Activated CD4-positive, alpha-beta T cell treated with anti-CD3 and anti-CD28 coated beads, Interleukin-2, amount 10 ng/mL, durations not matched to agents 24 days and 14 days (primary cell): ENCODE results near the gene ATP6V0E1. TPM values are rescaled to one million over a fixed set of nuclear protein-coding genes. Genes with fewer than 3 reads are reported as not detected.

Source experiments
- DNase-seq: peaks from one replicate; pipeline ENCODE4 v3.0.0; 2022
- H3K27ac Mint-ChIP-seq: one replicate; pipeline ENCODE4 v1.8.0; 2022; ENCODE audit warnings: mild to moderate bottlenecking, mixed read lengths
- H3K27me3 Mint-ChIP-seq: one replicate; pipeline ENCODE4 v1.8.0; 2022; ENCODE audit warnings: mixed read lengths
- H3K36me3 Mint-ChIP-seq: one replicate; pipeline ENCODE4 v1.8.0; 2022; ENCODE audit warnings: low read depth, mild to moderate bottlenecking, mixed read lengths
- H3K4me1 Mint-ChIP-seq: one replicate; pipeline ENCODE4 v1.8.0; 2021; ENCODE audit warnings: mixed read lengths
- H3K4me3 Mint-ChIP-seq: one replicate; pipeline ENCODE4 v1.8.0; 2022; ENCODE audit warnings: mild to moderate bottlenecking, moderate library complexity, mixed read lengths
- H3K9me3 Mint-ChIP-seq: one replicate; pipeline ENCODE4 v1.8.0; 2021; ENCODE audit warnings: mixed read lengths
- intact Hi-C: fragments of 100-400 bp; cut with micrococcal nuclease; formaldehyde crosslinking; loops from one replicate; pipeline ENCODE4 v1.15.1; 2023
- total RNA-seq: library from RNA; stranded (reverse); gene quantifications from 2 replicates; pipeline ENCODE4 v1.2.3, GENCODE V29; 2022

ATP6V0E1 gene
- 146 and 147 TPM in 2 replicates for total RNA-seq

DNA sequence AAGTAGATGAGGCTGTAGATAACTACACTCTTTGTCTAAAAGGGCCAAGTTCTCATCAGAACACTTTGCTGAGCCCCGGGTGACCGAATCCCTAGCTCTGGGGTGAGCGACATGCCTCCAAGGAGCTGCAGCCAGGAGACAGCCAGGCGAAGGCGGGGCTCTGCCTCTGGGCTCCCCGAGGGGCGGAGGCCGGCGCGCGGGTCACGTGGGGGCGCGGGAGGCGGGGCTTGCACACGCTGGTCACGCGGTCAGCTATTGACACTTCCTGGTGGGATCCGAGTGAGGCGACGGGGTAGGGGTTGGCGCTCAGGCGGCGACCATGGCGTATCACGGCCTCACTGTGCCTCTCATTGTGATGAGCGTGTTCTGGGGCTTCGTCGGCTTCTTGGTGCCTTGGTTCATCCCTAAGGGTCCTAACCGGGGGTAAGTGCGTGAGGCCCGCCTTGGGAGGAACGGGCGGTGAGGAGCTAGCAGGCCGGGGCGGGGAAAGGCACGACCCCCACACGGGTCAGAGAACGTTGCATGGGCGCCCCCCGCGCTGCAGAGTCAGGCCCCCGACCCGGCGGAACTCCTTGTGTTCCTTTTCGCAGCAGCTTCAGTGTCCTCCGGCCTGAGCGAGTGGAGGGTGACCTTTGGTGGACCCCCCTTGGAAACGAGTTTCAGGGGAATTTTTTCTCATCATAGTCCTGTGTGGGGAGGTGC, at the start of gene ATP6V0E1:
Gene ATP6V0E1 (plus strand): TSS at position 230 of the 702 bp plus-strand sequence. CDS start 90 bp downstream, at position 320.
- H3K27ac Mint-ChIP-seq = peak within 1 kb of the TSS; percentile 99
- DNase-seq = peak; percentile 99
- H3K4me3 Mint-ChIP-seq = peak within 1 kb of the TSS; percentile 98
- H3K36me3 Mint-ChIP-seq = peaks cover 24% of the 10 kb centered on the region
- no peaks in the 10 kb centered on the region for H3K27me3 Mint-ChIP-seq
- H3K4me1 Mint-ChIP-seq = peaks cover 22% of the 10 kb centered on the region
- intact Hi-C loops = loop anchor here (1.0 kb wide), 6 partner anchors 24 to 349 kb away; partner anchors contain the start of genes BNIP1, RPL26L1 and STC2
- no peaks in the 10 kb centered on the region for H3K9me3 Mint-ChIP-seq

GRCh38 chr5:172935096-172935495, 48.5 kb upstream of the ATP6V0E1 start:
- H3K36me3 Mint-ChIP-seq = peaks cover 2% of the 10 kb centered on the region
- H3K4me1 Mint-ChIP-seq = no peaks in the 10 kb centered on the region
- intact Hi-C loops = no loop called here
- no peaks in the 10 kb centered on the region for H3K9me3 Mint-ChIP-seq
- no peak overlapping the region for H3K4me3 Mint-ChIP-seq
- H3K27ac Mint-ChIP-seq = no peak overlapping the region
- no peaks in the 10 kb centered on the region for H3K27me3 Mint-ChIP-seq
- DNase-seq = no peak

DNA sequence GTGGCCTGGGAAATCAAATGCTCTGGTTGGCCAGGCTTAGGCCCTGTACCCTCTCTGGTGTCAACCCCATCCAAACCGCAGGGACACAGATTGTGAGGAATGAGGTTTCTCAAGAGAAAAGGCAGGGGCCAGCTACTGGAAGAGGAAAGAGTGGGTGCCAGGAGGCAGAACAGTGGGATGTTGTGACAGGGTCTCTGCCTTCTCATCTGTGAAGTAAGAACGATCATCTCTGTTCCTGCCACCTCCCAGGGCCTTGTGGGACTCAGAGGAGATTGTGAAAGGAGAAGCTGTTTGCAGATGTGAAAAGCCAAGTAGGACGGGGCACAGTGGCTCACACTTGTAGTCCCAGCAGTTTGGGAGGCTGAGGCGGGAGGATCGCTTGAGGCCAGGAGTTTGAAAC, 47.2 kb upstream of the ATP6V0E1 start:
- Mint-ChIP-seq H3K27ac (peak overlapping the region; percentile 20), H3K36me3 (peaks cover 2% of the 10 kb centered on the region)

DNA sequence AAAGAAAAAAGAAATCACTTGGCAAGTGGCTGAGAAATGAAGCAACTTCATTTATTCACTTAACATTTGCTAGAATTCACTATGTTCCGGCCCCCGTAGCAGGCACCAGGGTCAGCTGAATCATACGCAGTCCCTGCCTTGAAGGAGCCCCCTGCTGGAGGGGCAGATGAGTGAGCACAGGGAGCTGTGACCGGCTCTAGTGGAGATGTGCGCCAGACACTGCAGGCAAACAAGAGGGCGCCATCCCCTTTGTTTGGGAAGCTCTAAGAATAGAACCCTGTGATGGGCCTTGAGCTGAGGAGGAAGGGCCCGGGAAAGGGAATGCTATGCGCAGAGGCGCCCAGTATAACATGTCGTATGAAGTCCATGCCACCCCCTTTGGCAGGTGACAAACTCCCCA, 44.5 kb upstream of the ATP6V0E1 start:
- H3K27me3 Mint-ChIP-seq = no peaks in the 10 kb centered on the region

More for the DNA sequence above, 47.2 kb upstream of the ATP6V0E1 start:
- Mint-ChIP-seq H3K4me3 (no peak overlapping the region), H3K4me1 (no peaks in the 10 kb centered on the region), H3K9me3 (no peaks in the 10 kb centered on the region), H3K27me3 (no peaks in the 10 kb centered on the region)
- DNase-seq = no peak
- intact Hi-C loops = no loop called here

GRCh38 chr5:172939611-172940267, 43.8 kb upstream of the ATP6V0E1 start:
- H3K4me3 Mint-ChIP-seq = no peak overlapping the region
- no peaks in the 10 kb centered on the region for H3K4me1 Mint-ChIP-seq
- no peak for DNase-seq
- intact Hi-C loops = no loop called here
- H3K36me3 Mint-ChIP-seq = no peaks in the 10 kb centered on the region
- H3K27me3 Mint-ChIP-seq = no peaks in the 10 kb centered on the region
- no peaks in the 10 kb centered on the region for H3K9me3 Mint-ChIP-seq
- H3K27ac Mint-ChIP-seq = no peak overlapping the region

More for the DNA sequence above, 44.5 kb upstream of the ATP6V0E1 start:
- no peaks in the 10 kb centered on the region for H3K9me3 Mint-ChIP-seq
- no peaks in the 10 kb centered on the region for H3K36me3 Mint-ChIP-seq
- H3K4me3 Mint-ChIP-seq = no peak overlapping the region
- no peaks in the 10 kb centered on the region for H3K4me1 Mint-ChIP-seq
- H3K27ac Mint-ChIP-seq = no peak overlapping the region
- intact Hi-C loops = no loop called here
- DNase-seq = peak; percentile 65

GRCh38 chr5:172940268-172941066, 43.1 kb upstream of the ATP6V0E1 start:
- intact Hi-C loops = no loop called here
- no peak overlapping the region for H3K27ac Mint-ChIP-seq
- H3K4me1 Mint-ChIP-seq = no peaks in the 10 kb centered on the region
- H3K4me3 Mint-ChIP-seq = no peak overlapping the region
- H3K27me3 Mint-ChIP-seq = no peaks in the 10 kb centered on the region
- H3K9me3 Mint-ChIP-seq = no peaks in the 10 kb centered on the region
- DNase-seq = no peak
- no peaks in the 10 kb centered on the region for H3K36me3 Mint-ChIP-seq

DNA sequence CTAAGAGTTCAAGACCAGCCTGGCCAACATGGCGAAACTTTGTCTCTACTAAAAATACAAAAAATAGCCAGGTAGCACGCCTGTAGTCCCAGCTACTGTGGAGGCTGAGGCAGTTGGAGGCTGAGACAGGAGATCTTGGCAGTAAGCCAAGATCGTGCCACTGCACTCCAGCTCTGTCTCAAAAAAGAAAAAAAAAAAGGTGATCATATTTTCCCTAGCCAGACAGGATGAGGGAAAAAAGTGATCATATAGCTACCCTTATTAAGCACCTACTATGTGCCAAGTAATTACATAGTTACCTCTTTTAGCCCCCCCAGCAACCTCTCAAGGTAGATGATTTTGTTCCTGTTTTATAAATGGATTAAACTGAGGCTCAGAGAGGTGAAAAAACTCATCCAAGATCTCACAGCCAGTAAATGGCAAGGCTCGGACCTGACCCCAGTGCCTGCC, 42.5 kb upstream of the ATP6V0E1 start:
- Mint-ChIP-seq H3K9me3 (no peaks in the 10 kb centered on the region), H3K27me3 (no peaks in the 10 kb centered on the region), H3K4me1 (no peaks in the 10 kb centered on the region), H3K4me3 (no peak overlapping the region), H3K36me3 (no peaks in the 10 kb centered on the region), H3K27ac (no peak overlapping the region)
- intact Hi-C loops = no loop called here
- DNase-seq = no peak

DNA sequence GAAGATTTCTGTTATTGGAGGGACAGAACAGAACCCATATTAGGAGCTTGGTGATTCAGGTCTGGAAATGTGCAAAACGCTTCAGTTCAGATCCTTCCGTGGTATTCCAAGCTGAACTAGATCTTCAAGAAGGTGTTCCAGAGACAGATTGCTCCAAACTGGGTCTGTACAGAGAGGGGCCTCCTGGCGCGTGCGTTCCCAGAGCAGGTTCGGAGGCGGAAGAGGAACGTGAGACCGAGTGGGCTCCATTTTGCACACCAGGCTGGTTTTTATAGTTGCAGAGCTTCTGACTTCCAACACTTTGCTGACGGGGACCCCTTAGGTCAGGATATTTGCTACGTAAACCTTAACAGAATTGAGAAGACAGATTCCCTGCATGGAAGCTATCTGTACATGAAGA, 41.0 kb upstream of the ATP6V0E1 start:
- no peak for DNase-seq
- no peaks in the 10 kb centered on the region for H3K27me3 Mint-ChIP-seq
- no peak overlapping the region for H3K4me3 Mint-ChIP-seq
- H3K27ac Mint-ChIP-seq = no peak overlapping the region
- no peaks in the 10 kb centered on the region for H3K36me3 Mint-ChIP-seq
- H3K9me3 Mint-ChIP-seq = no peaks in the 10 kb centered on the region
- no peaks in the 10 kb centered on the region for H3K4me1 Mint-ChIP-seq
- intact Hi-C loops = no loop called here

- Mint-ChIP-seq H3K4me3 (no peak overlapping the region), H3K4me1 (no peaks in the 10 kb centered on the region), H3K27me3 (no peaks in the 10 kb centered on the region), H3K9me3 (no peaks in the 10 kb centered on the region), H3K27ac (no peak overlapping the region), H3K36me3 (no peaks in the 10 kb centered on the region)
- intact Hi-C loops = no loop called here
- DNase-seq = no peak
Observed at GRCh38 chr5:172943283-172943841, 40.2 kb upstream of the ATP6V0E1 start.

- intact Hi-C loops = no loop called here
- no peaks in the 10 kb centered on the region for H3K9me3 Mint-ChIP-seq
- no peaks in the 10 kb centered on the region for H3K36me3 Mint-ChIP-seq
- H3K4me3 Mint-ChIP-seq = no peak overlapping the region
- H3K27me3 Mint-ChIP-seq = no peaks in the 10 kb centered on the region
- no peaks in the 10 kb centered on the region for H3K4me1 Mint-ChIP-seq
- no peak for DNase-seq
- H3K27ac Mint-ChIP-seq = no peak overlapping the region
Observed at GRCh38 chr5:172943906-172944305, 39.7 kb upstream of the ATP6V0E1 start.

- H3K4me3 Mint-ChIP-seq = no peak overlapping the region
- no peaks in the 10 kb centered on the region for H3K4me1 Mint-ChIP-seq
- intact Hi-C loops = no loop called here
- no peaks in the 10 kb centered on the region for H3K9me3 Mint-ChIP-seq
- no peak overlapping the region for H3K27ac Mint-ChIP-seq
- H3K27me3 Mint-ChIP-seq = no peaks in the 10 kb centered on the region
- no peak for DNase-seq
- no peaks in the 10 kb centered on the region for H3K36me3 Mint-ChIP-seq
Observed at GRCh38 chr5:172944741-172945140, 38.8 kb upstream of the ATP6V0E1 start.

GRCh38 chr5:172945151-172945550, 38.4 kb upstream of the ATP6V0E1 start:
- Mint-ChIP-seq H3K4me3 (no peak overlapping the region), H3K9me3 (no peaks in the 10 kb centered on the region), H3K4me1 (no peaks in the 10 kb centered on the region), H3K27ac (no peak overlapping the region), H3K27me3 (no peaks in the 10 kb centered on the region), H3K36me3 (no peaks in the 10 kb centered on the region)
- intact Hi-C loops = no loop called here
- no peak for DNase-seq

DNA sequence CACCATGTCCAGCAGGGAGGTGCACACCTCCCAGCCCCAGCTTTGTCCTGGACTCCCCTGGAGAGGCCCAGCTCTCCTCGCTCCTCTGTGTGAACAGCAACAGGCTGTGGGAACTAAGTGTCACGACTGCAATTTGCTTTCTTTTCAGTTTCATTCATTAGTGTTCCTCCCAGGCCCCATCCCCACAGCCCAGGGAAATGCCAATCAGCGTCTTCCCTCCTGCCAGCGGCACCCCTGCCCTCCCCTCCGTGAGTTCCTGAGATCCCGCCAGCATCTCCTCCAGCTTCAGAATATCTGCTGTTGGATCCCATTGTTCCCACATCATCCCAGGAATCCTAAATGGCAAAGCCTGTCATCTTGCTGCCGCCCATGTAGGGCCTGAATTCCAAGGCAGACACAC, 37.4 kb upstream of the ATP6V0E1 start:
- Mint-ChIP-seq H3K27ac (no peak overlapping the region), H3K4me3 (no peak overlapping the region)

GRCh38 chr5:172949426-172949825, 34.1 kb upstream of the ATP6V0E1 start:
- H3K9me3 Mint-ChIP-seq = no peaks in the 10 kb centered on the region
- no peak overlapping the region for H3K27ac Mint-ChIP-seq
- H3K4me1 Mint-ChIP-seq = no peaks in the 10 kb centered on the region
- no peak overlapping the region for H3K4me3 Mint-ChIP-seq
- no peak for DNase-seq
- H3K27me3 Mint-ChIP-seq = no peaks in the 10 kb centered on the region
- no peaks in the 10 kb centered on the region for H3K36me3 Mint-ChIP-seq
- intact Hi-C loops = no loop called here

More for the DNA sequence above, 37.4 kb upstream of the ATP6V0E1 start:
- Mint-ChIP-seq H3K27me3 (no peaks in the 10 kb centered on the region), H3K4me1 (no peaks in the 10 kb centered on the region), H3K9me3 (no peaks in the 10 kb centered on the region), H3K36me3 (no peaks in the 10 kb centered on the region)
- intact Hi-C loops = no loop called here
- no peak for DNase-seq
